Liver (tissue), 9 donors: ENCODE results near the gene TMPRSS2. TPM values are rescaled to one million over a fixed set of nuclear protein-coding genes. Genes with fewer than 3 reads are reported as not detected.

Experiments used
- DNase-seq: peaks from one replicate; pipeline ENCODE4 v3.0.0-alpha.2; 2017; ENCODE audit warnings: low spot score
- H3K27ac ChIP-seq, 2 donors: one replicate each; pipeline ENCODE4 v1.7.0; 2013; ENCODE audit warnings: inconsistent platforms in 2 of 2, low read length in 2 of 2, control low read depth in 1 of 2, low read depth in 1 of 2, mild to moderate bottlenecking in 1 of 2
- H3K27me3 ChIP-seq, 4 donors: one replicate each; pipeline versions ENCODE4 v1.6.1 to v1.7.0; 2013; ENCODE audit warnings: low read length in 3 of 4, inconsistent platforms in 1 of 4, mild to moderate bottlenecking in 1 of 4, moderate library complexity in 1 of 4; ENCODE audit not compliant: control insufficient read depth in 4 of 4, insufficient read depth in 4 of 4
- H3K36me3 ChIP-seq, 4 donors: one replicate each; pipeline versions ENCODE4 v1.6.1 to v1.7.0; 2013; ENCODE audit warnings: low read length in 3 of 4, mild to moderate bottlenecking in 3 of 4, low read depth in 1 of 4, moderate library complexity in 1 of 4; ENCODE audit not compliant: control insufficient read depth in 4 of 4, insufficient read depth in 3 of 4
- H3K4me1 ChIP-seq, 4 donors: one replicate each; pipeline versions ENCODE4 v1.6.1 to v1.7.0; 2013; ENCODE audit warnings: low read length in 3 of 4, mild to moderate bottlenecking in 3 of 4, moderate library complexity in 1 of 4; ENCODE audit not compliant: control insufficient read depth in 4 of 4, insufficient read depth in 4 of 4
- H3K4me3 ChIP-seq, 3 donors: one replicate each; pipeline versions ENCODE4 v1.6.1 to v1.7.0; 2013; ENCODE audit warnings: low read length in 3 of 3, control low read depth in 1 of 3, low read depth in 1 of 3, mild to moderate bottlenecking in 1 of 3
- H3K9ac ChIP-seq, 2 donors: one replicate each; pipeline ENCODE4 v1.7.0; 2013; ENCODE audit warnings: low read length in 2 of 2, mild to moderate bottlenecking in 2 of 2, moderate library complexity in 2 of 2, control low read depth in 1 of 2, low read depth in 1 of 2
- H3K9me3 ChIP-seq, 4 donors: one replicate each; pipeline versions ENCODE4 v1.6.1 to v1.7.0; 2013; ENCODE audit warnings: low read length in 3 of 4; ENCODE audit not compliant: control insufficient read depth in 4 of 4
- CTCF ChIP-seq: fragments of 150-350 bp; IDR thresholded peaks from 2 replicates; pipeline ENCODE4 v1.5.1; 2017; ENCODE audit warnings: improper control_type of control experiment, low read depth, low read length; ENCODE audit not compliant: missing input control
- EGR1 ChIP-seq, 2 donors: IDR thresholded peaks; 2 replicates each; pipeline ENCODE4 v1.6.1; 2016 to 2018; ENCODE audit warnings: antibody characterized with exemption in 2 of 2, low read depth in 2 of 2
- FOXA1 ChIP-seq: IDR thresholded peaks from 2 replicates; pipeline ENCODE4 v1.6.1; 2016; ENCODE audit warnings: antibody characterized with exemption
- FOXA2 ChIP-seq: IDR thresholded peaks from 2 replicates; pipeline ENCODE4 v1.6.1; 2016; ENCODE audit warnings: antibody characterized with exemption
- GABPA ChIP-seq, 2 donors: IDR thresholded peaks in 1 of 2; conservative IDR thresholded peaks in 1 of 2; 2 replicates each; pipeline ENCODE4 v1.6.1; 2016; ENCODE audit warnings: antibody characterized with exemption in 2 of 2, mild to moderate bottlenecking in 1 of 2, moderate library complexity in 1 of 2
- HNF4A ChIP-seq, 2 donors: conservative IDR thresholded peaks; 2 replicates each; pipeline ENCODE4 v1.6.1; 2016; ENCODE audit warnings: antibody characterized with exemption in 2 of 2, mild to moderate bottlenecking in 2 of 2
- NR2F2 ChIP-seq: IDR thresholded peaks from 2 replicates; pipeline ENCODE4 v1.6.1; 2016; ENCODE audit warnings: antibody characterized with exemption
- RAD21 ChIP-seq, 2 donors: IDR thresholded peaks; 2 replicates each; pipeline ENCODE4 v1.6.1; 2016; ENCODE audit warnings: antibody characterized with exemption in 2 of 2, mild to moderate bottlenecking in 2 of 2
- REST ChIP-seq: IDR thresholded peaks from 2 replicates; pipeline ENCODE4 v1.6.1; 2016; ENCODE audit warnings: antibody characterized with exemption, mild to moderate bottlenecking
- RXRA ChIP-seq, 2 donors: IDR thresholded peaks; 2 replicates each; pipeline ENCODE4 v1.6.1; 2017 to 2018; ENCODE audit warnings: antibody characterized with exemption in 2 of 2, mild to moderate bottlenecking in 1 of 2
- SP1 ChIP-seq: IDR thresholded peaks from 2 replicates; pipeline ENCODE4 v1.6.1; 2018; ENCODE audit warnings: antibody characterized with exemption, mild to moderate bottlenecking
- TAF1 ChIP-seq: conservative IDR thresholded peaks from 2 replicates; pipeline ENCODE4 v1.6.1; 2016; ENCODE audit warnings: antibody characterized with exemption, mild to moderate bottlenecking
- YY1 ChIP-seq: IDR thresholded peaks from 2 replicates; pipeline ENCODE4 v1.6.1; 2016; ENCODE audit warnings: antibody characterized with exemption, mild to moderate bottlenecking
- ZBTB33 ChIP-seq: IDR thresholded peaks from 2 replicates; pipeline ENCODE4 v1.6.1; 2016; ENCODE audit warnings: antibody characterized with exemption
- WGBS: extraction: QIAGEN DNeasy Blood & Tissue Kit; methylation state at CpG from one replicate; pipeline ENCODE4 v1.1.7; 2013; 5-methylcytosine and 5-hydroxymethylcytosine counted together
- polyA plus RNA-seq, 2 donors: library from polyadenylated mRNA; stranded (reverse) in 1 of 2; unstranded in 1 of 2; fragments of 200-250 nt in 1 of 2; fragments of >200 nt in 1 of 2; fragmentation: Nextera tagmentation in 1 of 2; extraction: Ambion mirVana in 1 of 2; gene quantifications; one replicate each; pipeline versions ENCODE4 v1.2.1 to v1.2.3, GENCODE V29; 2013 to 2015
- total RNA-seq, 2 donors: library from RNA; depleted of rRNA; stranded (reverse); fragments of >200 nt; gene quantifications; one replicate each; pipeline ENCODE4 v1.2.3, GENCODE V29; 2014
- donor health status: healthy.
- donor health status: healthy.
- donor health status: healthy.
- donor health status: healthy.
- donor health status: healthy.

Gene TMPRSS2
- total and polyA plus RNA-seq, 4 donors = 0.14 to 32.0 (median 11.4) TPM

- H3K27ac ChIP-seq = no peak overlapping the region
- no peak overlapping the region for H3K9ac ChIP-seq
- no peaks in the 10 kb centered on the region for H3K9me3 ChIP-seq
- WGBS = 92% methylated on average over 6 of the region's 6 CpGs
- H3K4me3 ChIP-seq = no peak overlapping the region
- no peak for TF ChIP-seq YY1
- H3K4me1 ChIP-seq = peaks cover 0 to 2% (median 0%) of the 10 kb centered on the region in 4 donors
- H3K27me3 ChIP-seq = no peaks in the 10 kb centered on the region
- DNase-seq = no peak
- H3K36me3 ChIP-seq = peaks cover 3 to 31% (median 16%) of the 10 kb centered on the region in 4 donors
Observed at GRCh38 chr21:41487082-41487481, 20.9 kb downstream of the TMPRSS2 start.

DNA sequence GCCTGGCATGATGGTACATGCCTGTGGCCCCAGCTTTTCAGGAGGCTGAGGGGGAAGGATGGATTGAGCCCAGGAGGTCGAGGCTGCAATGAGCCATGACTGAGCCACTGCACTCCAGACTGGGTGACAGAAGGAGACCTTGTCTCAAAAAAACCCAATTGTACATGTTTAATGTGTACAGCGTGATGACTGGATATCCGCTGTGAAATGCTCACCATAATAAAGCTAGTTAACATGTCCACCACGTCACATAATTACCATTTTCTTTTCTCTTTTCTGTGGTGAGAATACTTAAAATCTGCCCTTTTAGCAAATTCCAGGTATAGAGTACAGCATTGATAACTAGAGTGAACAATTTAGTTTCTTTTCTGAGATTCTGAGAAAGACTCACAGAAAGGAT is 24.0 kb downstream of the TMPRSS2 start:
- Histone ChIP-seq H3K9ac (no peak overlapping the region), H3K9me3 (no peaks in the 10 kb centered on the region), H3K27ac (no peak overlapping the region), H3K4me3 (no peak overlapping the region), H3K4me1 (peaks cover 6 to 18% (median 11%) of the 10 kb centered on the region in 4 donors), H3K36me3 (peaks cover 0 to 22% (median 11%) of the 10 kb centered on the region in 4 donors), H3K27me3 (no peaks in the 10 kb centered on the region)
- TF ChIP-seq NR2F2 = no peak
- TF ChIP-seq GABPA (IDR thresholded peaks at IDR 0.05 in 1 of 2, conservative IDR thresholded peaks at IDR 0.05 in 1 of 2) = no peak
- no peak for TF ChIP-seq RXRA (IDR thresholded peaks at IDR 0.05)
- no peak for TF ChIP-seq EGR1 (IDR thresholded peaks at IDR 0.05; ENCODE audit: low read depth in 2 of 2)
- TF ChIP-seq RAD21 (IDR thresholded peaks at IDR 0.05) = no peak
- no peak for TF ChIP-seq HNF4A (conservative IDR thresholded peaks at IDR 0.05)
- no peak for TF ChIP-seq TAF1
- TF ChIP-seq CTCF = no peak
- no peak for TF ChIP-seq SP1
- TF ChIP-seq YY1 = no peak
- TF ChIP-seq ZBTB33 = no peak
- TF ChIP-seq FOXA1 = no peak
- TF ChIP-seq FOXA2 = no peak
- 92% methylated on average over 4 of the region's 4 CpGs for WGBS
- no peak for DNase-seq

DNA sequence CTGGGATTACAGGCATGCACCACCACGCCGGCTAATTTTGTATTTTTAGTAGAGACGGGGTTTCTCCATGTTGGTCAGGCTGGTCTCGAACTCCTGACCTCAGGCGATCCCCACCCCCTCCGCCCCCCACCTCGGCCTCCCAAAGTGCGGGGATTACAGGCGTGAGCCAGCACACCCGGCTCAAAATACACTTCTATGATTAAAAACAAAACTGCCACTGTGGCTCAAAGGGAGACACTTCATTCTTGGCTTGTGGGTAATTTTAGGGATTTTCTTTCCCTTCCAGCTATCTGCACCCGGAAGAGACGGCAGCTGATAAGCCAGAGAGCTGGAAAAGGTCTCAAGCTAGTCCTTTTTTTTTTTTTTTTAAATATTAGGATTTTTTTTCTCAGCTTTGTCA is 24.5 kb downstream of the TMPRSS2 start:
- 80% methylated on average over 12 of the region's 12 CpGs for WGBS
- H3K9ac ChIP-seq = no peak overlapping the region
- no peak overlapping the region for H3K27ac ChIP-seq
- H3K4me1 ChIP-seq = peaks cover 8 to 22% (median 13%) of the 10 kb centered on the region in 4 donors
- peaks cover 0 to 18% (median 9%) of the 10 kb centered on the region in 4 donors for H3K36me3 ChIP-seq
- TF ChIP-seq REST (no peak), HNF4A (conservative IDR thresholded peaks at IDR 0.05) (no peak)
- H3K27me3 ChIP-seq = no peaks in the 10 kb centered on the region
- H3K9me3 ChIP-seq = no peaks in the 10 kb centered on the region
- H3K4me3 ChIP-seq = no peak overlapping the region
- no peak for DNase-seq
